ENCODE results near the gene MARCHF2. TPM values are rescaled to one million over a fixed set of nuclear protein-coding genes. Genes with fewer than 3 reads are reported as not detected.

The MARCHF2 gene
- total and polyA plus RNA-seq, 2 donors (not counting 1 experiment from before 2014, with no cell fraction given), result 22.9 to 52.6 TPM

DNA sequence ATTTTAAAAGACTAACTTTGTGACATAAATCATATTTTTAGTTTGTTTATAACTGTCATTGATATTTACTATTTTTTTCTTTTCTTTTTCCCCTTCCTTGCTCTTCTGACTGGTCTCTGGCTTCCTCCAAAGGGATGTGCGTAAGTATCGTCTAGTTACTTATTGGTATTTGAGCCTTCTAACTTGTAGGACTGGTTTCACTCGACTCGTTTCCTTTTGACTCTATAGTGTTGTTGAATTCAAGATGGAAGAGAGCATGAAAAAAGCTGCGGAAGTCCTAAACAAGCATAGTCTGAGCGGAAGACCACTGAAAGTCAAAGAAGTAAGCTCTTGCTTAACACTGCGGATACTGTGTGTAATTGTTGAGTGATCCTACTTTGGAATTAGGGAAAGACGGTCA, 50.3 kb downstream of the MARCHF2 start:
- Histone ChIP-seq H3K4me3 (ENCODE audit: control extremely low read depth in 1 of 5, extremely low read depth in 1 of 5, insufficient read depth in 1 of 5, low read depth in 2 of 5, low read length in 4 of 5) (no peak overlapping the region), H4K20me1 (ENCODE audit: control insufficient read depth, insufficient read depth, low read length, poor library complexity, severe bottlenecking) (peaks cover 78% of the 10 kb centered on the region), H2AFZ (ENCODE audit: insufficient read depth, low read depth, low read length, poor library complexity, severe bottlenecking) (no peak overlapping the region), H3K4me2 (replicated peaks; ENCODE audit: low read depth, low read length, poor library complexity, severe bottlenecking) (no peak overlapping the region), H3K9ac (ENCODE audit: low read length) (no peak overlapping the region), H3K27me3 (replicated peaks in 1 of 4; ENCODE audit: control extremely low read depth in 1 of 4, control insufficient read depth in 3 of 4, insufficient read depth in 4 of 4, low read length in 3 of 4) (no peaks in the 10 kb centered on the region), H3K79me2 (ENCODE audit: control insufficient read depth, insufficient read depth, low read length) (peaks cover 95% of the 10 kb centered on the region), H3K27ac (ENCODE audit: low read length in 2 of 2) (no peak overlapping the region), H3K36me3 (replicated peaks in 1 of 2; ENCODE audit: control extremely low read depth in 1 of 2, control insufficient read depth in 1 of 2, extremely low read depth in 1 of 2, insufficient read depth in 2 of 2, low read length in 1 of 2) (peaks cover 11 to 76% of the 10 kb centered on the region in 2 experiments), H3K4me1 (ENCODE audit: control insufficient read depth in 2 of 2, insufficient read depth in 2 of 2, low read length in 2 of 2) (peaks cover 2 to 7% of the 10 kb centered on the region in 2 donors), H3K9me3 (ENCODE audit: control extremely low read depth in 1 of 3, control insufficient read depth in 2 of 3, insufficient read depth in 1 of 3, low read length in 2 of 3) (no peaks in the 10 kb centered on the region)
- DNase-seq (no peak), ATAC-seq (ENCODE audit: low read depth) (no peak)
- Mint-ChIP-seq H3K4me1 (peaks cover 36% of the 10 kb centered on the region), H3K27ac (no peak overlapping the region), H3K9me3 (ENCODE audit: insufficient read depth) (no peaks in the 10 kb centered on the region), H3K27me3 (no peaks in the 10 kb centered on the region), H3K4me3 (no peak overlapping the region)
- intact Hi-C loops (cut with micrococcal nuclease), result no loop called here
- TF ChIP-seq CTCF (IDR thresholded peaks at IDR 0.05) (no peak), EZH2 (IDR thresholded peaks at IDR 0.05; ENCODE audit: borderline replicate concordance, insufficient read depth, low read depth, low read length, poor library complexity, severe bottlenecking) (no peak)
- ChIA-PET CTCF (interaction anchor here (0.9 kb wide), 1 partner anchor 25 kb away, joined by 3 read pairs; no protein-coding TSS in a partner anchor), POLR2A (no interaction called here)
- whole genome bisulfite sequencing (ENCODE audit: insufficient coverage), result 100% methylated on average over 8 of the region's 8 CpGs

DNA sequence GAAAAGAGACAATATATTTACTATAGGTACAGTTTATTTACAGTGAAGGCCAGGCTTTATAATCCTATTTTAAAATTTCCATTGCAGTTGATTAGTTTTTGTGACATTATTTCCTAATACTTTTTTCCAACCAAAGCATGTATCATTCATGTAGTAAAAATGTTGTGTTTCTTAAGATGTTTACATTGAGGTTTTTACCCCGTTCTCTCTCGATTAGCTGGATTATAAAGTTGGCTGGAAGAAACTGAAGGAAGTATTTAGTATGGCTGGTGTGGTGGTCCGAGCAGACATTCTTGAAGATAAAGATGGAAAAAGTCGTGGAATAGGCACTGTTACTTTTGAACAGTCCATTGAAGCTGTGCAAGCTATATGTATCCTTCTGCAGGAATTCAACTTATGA, 52.9 kb downstream of the MARCHF2 start:
- Histone ChIP-seq H3K4me3 (ENCODE audit: control extremely low read depth in 1 of 5, extremely low read depth in 1 of 5, insufficient read depth in 1 of 5, low read depth in 2 of 5, low read length in 4 of 5) (no peak overlapping the region), H4K20me1 (ENCODE audit: control insufficient read depth, insufficient read depth, low read length, poor library complexity, severe bottlenecking) (peaks cover 72% of the 10 kb centered on the region), H3K4me1 (ENCODE audit: control insufficient read depth in 2 of 2, insufficient read depth in 2 of 2, low read length in 2 of 2) (no peaks in the 10 kb centered on the region), H3K9ac (ENCODE audit: low read length) (no peak overlapping the region), H3K9me3 (ENCODE audit: control extremely low read depth in 1 of 3, control insufficient read depth in 2 of 3, insufficient read depth in 1 of 3, low read length in 2 of 3) (no peaks in the 10 kb centered on the region), H2AFZ (ENCODE audit: insufficient read depth, low read depth, low read length, poor library complexity, severe bottlenecking) (no peak overlapping the region), H3K27me3 (replicated peaks in 1 of 4; ENCODE audit: control extremely low read depth in 1 of 4, control insufficient read depth in 3 of 4, insufficient read depth in 4 of 4, low read length in 3 of 4) (no peaks in the 10 kb centered on the region), H3K4me2 (replicated peaks; ENCODE audit: low read depth, low read length, poor library complexity, severe bottlenecking) (no peak overlapping the region), H3K79me2 (ENCODE audit: control insufficient read depth, insufficient read depth, low read length) (peaks cover 94% of the 10 kb centered on the region), H3K27ac (ENCODE audit: low read length in 2 of 2) (no peak overlapping the region), H3K36me3 (replicated peaks in 1 of 2; ENCODE audit: control extremely low read depth in 1 of 2, control insufficient read depth in 1 of 2, extremely low read depth in 1 of 2, insufficient read depth in 2 of 2, low read length in 1 of 2) (peaks cover 14 to 83% of the 10 kb centered on the region in 2 experiments)
- H3K4me1 Mint-ChIP-seq, result peaks cover 14% of the 10 kb centered on the region
- ChIA-PET POLR2A (interaction anchor here (0.6 kb wide), 1 partner anchor 10 kb away, joined by 5 read pairs; no protein-coding TSS in a partner anchor), CTCF (no interaction called here)
- H3K4me3 Mint-ChIP-seq, result no peak overlapping the region
- ATAC-seq (ENCODE audit: low read depth), result no peak
- DNase-seq, result no peak
- intact Hi-C loops (cut with micrococcal nuclease), result no loop called here
- H3K27me3 Mint-ChIP-seq, result no peaks in the 10 kb centered on the region
- H3K9me3 Mint-ChIP-seq (ENCODE audit: insufficient read depth), result no peaks in the 10 kb centered on the region
- H3K27ac Mint-ChIP-seq, result no peak overlapping the region
- TF ChIP-seq CTCF (IDR thresholded peaks at IDR 0.05) (no peak), EZH2 (IDR thresholded peaks at IDR 0.05; ENCODE audit: borderline replicate concordance, insufficient read depth, low read depth, low read length, poor library complexity, severe bottlenecking) (no peak)
- WGBS (ENCODE audit: insufficient coverage), result 100% methylated on average over 3 of the region's 4 CpGs
